Small intestine (tissue), 7 donors: ENCODE data around the gene LRRIQ1. TPM values are rescaled to one million over a fixed set of nuclear protein-coding genes. Genes with fewer than 3 reads are reported as not detected.
"Not testable (repeated sequence)": the region's sequence is repeated elsewhere in the genome, so short reads cannot be mapped to it uniquely, and the experiment has no call there.

Experiments
- DNase-seq, 2 donors: peaks; one replicate each; pipeline versions ENCODE4 v3.0.0 to v3.0.0-alpha.2; 2013
- FAIRE-seq: peaks from 2 replicates; lab custom pipeline; 2012; peaks lifted over from hg19 to GRCh38; lab: Jason Lieb, UNC
- H3K27ac ChIP-seq, 3 donors: one replicate each; pipeline ENCODE4 v1.5.1; 2013; ENCODE audit warnings: low read length in 2 of 3, mild to moderate bottlenecking in 2 of 3, control low read depth in 1 of 3, inconsistent platforms in 1 of 3, low read depth in 1 of 3, moderate library complexity in 1 of 3
- H3K27me3 ChIP-seq, 3 donors: one replicate each; pipeline ENCODE4 v1.6.1; 2013; ENCODE audit warnings: low read length in 3 of 3, inconsistent platforms in 1 of 3; ENCODE audit not compliant: control insufficient read depth in 3 of 3, insufficient read depth in 3 of 3
- H3K36me3 ChIP-seq, 3 donors: one replicate each; pipeline ENCODE4 v1.6.1; 2013; ENCODE audit warnings: low read length in 3 of 3, inconsistent platforms in 1 of 3, low read depth in 1 of 3, mild to moderate bottlenecking in 1 of 3, moderate library complexity in 1 of 3; ENCODE audit not compliant: control insufficient read depth in 3 of 3, insufficient read depth in 2 of 3
- H3K4me1 ChIP-seq, 3 donors: one replicate each; pipeline ENCODE4 v1.6.1; 2013; ENCODE audit warnings: low read length in 2 of 3, inconsistent platforms in 1 of 3, low read depth in 1 of 3, mild to moderate bottlenecking in 1 of 3, moderate library complexity in 1 of 3; ENCODE audit not compliant: control insufficient read depth in 3 of 3, insufficient read depth in 2 of 3
- H3K4me3 ChIP-seq, 3 donors: one replicate each; pipeline ENCODE4 v1.5.1; 2013; ENCODE audit warnings: low read length in 3 of 3, control low read depth in 1 of 3, inconsistent platforms in 1 of 3, low read depth in 1 of 3, mild to moderate bottlenecking in 1 of 3, moderate library complexity in 1 of 3
- H3K9me3 ChIP-seq, 2 donors: one replicate each; pipeline ENCODE4 v1.6.1; 2013; ENCODE audit warnings: low read depth in 1 of 2, low read length in 1 of 2; ENCODE audit not compliant: control insufficient read depth in 2 of 2, insufficient read depth in 1 of 2
- WGBS, 3 donors: extraction: QIAGEN DNeasy Blood & Tissue Kit; methylation state at CpG; one replicate each; pipeline ENCODE4 v1.1.7; 2013; 5-methylcytosine and 5-hydroxymethylcytosine counted together
- polyA plus RNA-seq, 4 donors: library from polyadenylated mRNA; stranded (reverse) in 3 of 4; unstranded in 1 of 4; fragments of 200-250 nt in 3 of 4; fragments of 120-200 nt in 1 of 4; gene quantifications; one replicate each; pipeline versions ENCODE4 v1.2.1 to v1.2.3, GENCODE V29; 2013
- donor health status: healthy with polysubstance abuse.
- donor health status: control.
- donor health status: control.
- donor health status: Bipolar disorder and iron deficiency.
- donor health status: healthy.

LRRIQ1 gene
- polyA plus RNA-seq, 4 donors = 0.09 to 0.22 TPM; not detected in 2

DNA sequence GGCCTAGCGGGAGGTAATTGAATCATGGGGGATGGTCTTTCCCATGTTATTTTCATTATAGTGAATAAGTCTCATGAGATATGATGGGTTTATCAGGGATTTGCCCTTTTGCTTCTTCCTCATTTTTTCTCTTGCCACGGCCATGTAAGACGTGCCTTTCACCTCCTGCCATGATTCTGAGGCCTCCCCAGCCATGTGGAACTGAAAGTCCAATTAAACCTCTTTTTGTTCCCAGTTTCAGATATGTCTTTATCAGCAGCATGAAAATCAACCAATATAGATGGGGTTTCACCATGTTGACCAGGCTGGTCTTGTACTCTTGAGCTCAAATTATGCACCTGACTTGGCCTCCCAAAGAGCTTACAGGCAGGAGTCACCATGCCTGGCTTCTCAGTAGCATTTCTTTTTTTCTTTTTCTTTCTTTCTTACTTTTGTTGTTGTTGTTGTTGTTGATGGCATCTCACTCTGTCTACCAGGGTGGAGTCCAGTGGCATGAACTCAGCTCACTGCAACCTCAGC, 33.3 kb upstream of the LRRIQ1 start:
- Histone ChIP-seq H3K4me3 (no peak overlapping the region), H3K36me3 (no peaks in the 10 kb centered on the region), H3K27ac (no peak overlapping the region), H3K27me3 (no peaks in the 10 kb centered on the region), H3K9me3 (no peaks in the 10 kb centered on the region), H3K4me1 (no peaks in the 10 kb centered on the region)
- WGBS, 3 donors = 67 to 77% (median 75%) methylated on average over 3 of the region's 3 CpGs
- FAIRE-seq (no peak), DNase-seq (no peak)

DNA sequence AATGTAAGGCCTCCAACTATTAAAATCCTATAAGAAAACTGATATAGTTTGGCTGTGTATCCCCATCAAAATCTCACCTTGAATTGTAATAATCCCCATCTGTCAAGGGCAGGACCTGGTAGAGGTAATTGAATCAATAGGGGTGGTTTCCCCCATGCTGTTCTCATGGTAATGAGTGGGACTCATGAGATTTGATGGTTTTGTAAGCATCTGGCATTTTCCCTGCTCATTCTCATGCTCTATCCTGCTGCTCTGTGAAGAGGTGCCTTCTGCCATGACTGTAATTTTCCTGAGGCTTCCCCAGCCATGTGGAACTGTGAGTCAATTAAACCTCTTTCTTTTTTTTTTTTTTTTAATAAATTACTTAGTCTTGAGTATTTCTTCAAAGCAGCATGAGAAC, 31.9 kb upstream of the LRRIQ1 start:
- H3K27ac ChIP-seq = no peak overlapping the region
- H3K36me3 ChIP-seq = no peaks in the 10 kb centered on the region
- H3K4me1 ChIP-seq = no peaks in the 10 kb centered on the region
- no peaks in the 10 kb centered on the region for H3K9me3 ChIP-seq
- H3K27me3 ChIP-seq = no peaks in the 10 kb centered on the region
- FAIRE-seq (no peak), DNase-seq (no peak)
- H3K4me3 ChIP-seq = no peak overlapping the region

DNA sequence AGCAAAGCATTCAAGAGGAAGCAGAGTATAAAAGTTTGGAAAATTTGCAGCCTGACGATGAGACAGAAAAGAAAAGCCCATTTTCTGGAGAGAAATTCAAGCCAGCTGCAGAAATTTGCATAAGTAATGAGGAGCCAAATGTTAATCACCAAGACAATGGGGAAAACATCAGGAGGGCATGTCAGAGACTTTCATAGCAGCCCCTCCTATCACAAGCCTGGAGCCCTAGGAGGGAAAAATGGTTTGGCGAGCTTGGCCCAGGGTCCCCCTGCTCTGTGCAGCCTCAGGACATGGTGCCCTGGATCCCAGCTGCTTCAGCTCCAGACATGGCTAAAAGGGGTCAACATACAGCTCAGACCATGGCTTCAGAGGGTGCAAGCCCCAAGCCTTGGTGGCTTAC, 31.1 kb upstream of the LRRIQ1 start:
- H3K4me1 ChIP-seq, H3K27me3 ChIP-seq, DNase-seq, FAIRE-seq, H3K4me3 ChIP-seq, H3K9me3 ChIP-seq, H3K27ac ChIP-seq, H3K36me3 ChIP-seq: not testable (repeated sequence)
- 63 to 77% (median 72%) methylated on average over 2 of the region's 2 CpGs for WGBS, 3 donors

DNA sequence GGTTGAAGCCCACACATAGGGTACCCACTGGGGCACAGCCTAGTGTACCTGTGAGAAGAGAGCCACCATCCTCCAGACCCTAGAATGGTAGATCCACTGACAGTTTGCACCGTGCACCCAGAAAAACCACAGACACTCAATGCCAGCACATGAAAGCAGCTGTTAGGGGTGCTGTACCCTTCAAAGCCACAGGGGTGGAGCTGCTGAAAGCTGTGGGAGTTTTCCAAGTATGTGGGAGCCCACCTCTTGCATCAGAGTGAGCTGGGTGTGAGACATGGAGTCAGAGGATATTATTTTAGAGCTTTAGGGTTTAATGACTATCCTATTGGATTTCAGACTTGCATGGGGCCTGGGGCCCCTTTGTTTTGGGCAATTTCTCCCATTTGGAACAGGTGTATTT, 30.5 kb upstream of the LRRIQ1 start:
- 83 to 88% (median 88%) methylated on average over 1 of the region's 1 CpG for WGBS, 3 donors
- no peak for FAIRE-seq

DNA sequence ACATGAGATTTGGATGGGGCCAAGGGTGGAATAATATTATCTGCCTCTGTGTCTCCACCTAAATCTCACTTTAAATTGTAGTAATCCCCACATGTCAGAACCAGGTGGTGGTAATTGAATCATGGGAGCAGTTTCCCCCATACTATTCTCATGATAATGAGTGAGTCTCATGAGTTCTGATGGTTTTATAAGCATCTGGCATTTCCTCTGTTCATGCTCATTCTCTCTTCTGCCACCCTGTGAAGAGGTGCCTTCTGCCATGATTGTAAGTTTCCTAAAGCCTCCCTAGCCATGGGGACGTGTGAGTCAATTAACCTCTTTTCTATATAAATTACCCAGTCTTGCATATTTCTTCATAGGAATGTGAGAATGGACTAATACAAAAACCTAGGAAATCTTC, 29.9 kb upstream of the LRRIQ1 start:
- no peak for DNase-seq
- Histone ChIP-seq H3K4me3 (no peak overlapping the region), H3K36me3 (no peaks in the 10 kb centered on the region), H3K27ac (no peak overlapping the region), H3K4me1 (no peaks in the 10 kb centered on the region), H3K27me3 (no peaks in the 10 kb centered on the region), H3K9me3 (no peaks in the 10 kb centered on the region)
- 74 to 81% (median 75%) methylated on average over 1 of the region's 1 CpG for WGBS, 3 donors
- FAIRE-seq = no peak

More for the DNA sequence above, 30.5 kb upstream of the LRRIQ1 start:
- Histone ChIP-seq H3K4me1 (no peaks in the 10 kb centered on the region), H3K9me3 (no peaks in the 10 kb centered on the region), H3K4me3 (no peak overlapping the region), H3K27me3 (no peaks in the 10 kb centered on the region), H3K27ac (no peak overlapping the region), H3K36me3 (no peaks in the 10 kb centered on the region)
- DNase-seq = no peak

DNA sequence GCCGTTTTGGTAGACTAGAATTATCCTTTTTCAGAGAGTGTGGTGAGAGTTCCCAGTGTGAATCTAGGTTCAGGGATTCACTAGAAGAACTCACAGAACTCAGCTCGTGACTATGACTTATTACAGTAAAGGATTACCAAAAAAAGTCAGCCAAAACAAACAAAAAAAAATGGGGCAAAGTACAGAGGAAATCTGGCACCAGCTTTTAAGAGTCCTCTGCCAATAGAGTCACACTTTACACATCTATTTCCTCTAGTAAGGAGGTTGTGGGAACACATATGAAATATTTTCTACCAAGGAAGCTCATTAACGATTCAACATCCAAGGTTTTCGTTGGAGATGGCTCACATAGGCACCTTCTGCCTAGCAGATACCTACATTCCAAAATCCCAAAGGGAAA, 28.3 kb upstream of the LRRIQ1 start:
- 9 to 55% (median 10%) methylated on average over 4 of the region's 4 CpGs for WGBS, 3 donors
- no peak for DNase-seq
- Histone ChIP-seq H3K4me3 (no peak overlapping the region), H3K36me3 (no peaks in the 10 kb centered on the region), H3K9me3 (no peaks in the 10 kb centered on the region), H3K27ac (no peak overlapping the region), H3K27me3 (no peaks in the 10 kb centered on the region), H3K4me1 (no peaks in the 10 kb centered on the region)
- no peak for FAIRE-seq

DNA sequence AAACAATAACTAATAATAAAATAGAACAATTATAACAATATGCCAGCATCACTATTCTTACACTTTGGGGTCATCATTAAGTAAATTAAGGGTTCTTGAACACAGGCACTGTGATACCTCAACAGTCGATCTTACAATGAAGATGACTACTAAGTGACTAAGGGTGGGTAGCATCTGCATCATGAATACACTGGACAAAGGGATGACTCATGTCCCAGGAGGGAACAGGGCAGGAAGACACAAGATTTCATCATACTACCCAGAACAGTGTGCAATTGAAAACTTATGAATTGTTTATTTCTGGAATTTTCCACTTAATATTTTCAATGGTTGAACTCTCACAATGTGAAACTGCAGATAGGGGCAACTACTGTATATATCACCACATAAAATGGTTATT, 19.7 kb upstream of the LRRIQ1 start:
- Histone ChIP-seq H3K27me3 (no peaks in the 10 kb centered on the region), H3K27ac (no peak overlapping the region), H3K4me3 (no peak overlapping the region), H3K36me3 (no peaks in the 10 kb centered on the region), H3K4me1 (no peaks in the 10 kb centered on the region), H3K9me3 (no peaks in the 10 kb centered on the region)
- no peak for FAIRE-seq
- 70 to 73% (median 72%) methylated on average over 1 of the region's 1 CpG for WGBS, 3 donors
- DNase-seq = no peak

DNA sequence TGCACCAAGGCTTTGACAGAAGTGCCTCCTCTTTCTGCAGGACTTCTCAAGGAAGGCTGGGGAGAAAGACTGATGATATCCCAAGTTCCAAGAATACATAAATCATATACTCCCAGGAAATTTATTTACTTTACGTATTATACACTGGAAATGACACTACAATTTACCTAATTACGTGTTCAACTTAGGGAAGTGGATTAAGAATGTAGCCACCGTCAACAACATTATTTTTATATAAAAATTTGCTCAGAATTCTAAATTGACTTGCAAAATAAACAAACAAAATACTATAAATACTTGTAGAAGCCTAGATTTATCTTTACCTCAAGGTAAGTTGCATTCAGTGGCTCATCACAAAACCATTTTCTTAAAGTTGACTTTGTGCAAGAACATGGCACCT, 19.0 kb upstream of the LRRIQ1 start:
- H3K9me3 ChIP-seq = no peaks in the 10 kb centered on the region
- FAIRE-seq (no peak), DNase-seq (no peak)
- no peak overlapping the region for H3K27ac ChIP-seq
- WGBS, 3 donors = 78 to 81% (median 78%) methylated on average over 3 of the region's 3 CpGs
- H3K27me3 ChIP-seq = no peaks in the 10 kb centered on the region
- no peaks in the 10 kb centered on the region for H3K4me1 ChIP-seq
- H3K4me3 ChIP-seq = no peak overlapping the region
- no peaks in the 10 kb centered on the region for H3K36me3 ChIP-seq

DNA sequence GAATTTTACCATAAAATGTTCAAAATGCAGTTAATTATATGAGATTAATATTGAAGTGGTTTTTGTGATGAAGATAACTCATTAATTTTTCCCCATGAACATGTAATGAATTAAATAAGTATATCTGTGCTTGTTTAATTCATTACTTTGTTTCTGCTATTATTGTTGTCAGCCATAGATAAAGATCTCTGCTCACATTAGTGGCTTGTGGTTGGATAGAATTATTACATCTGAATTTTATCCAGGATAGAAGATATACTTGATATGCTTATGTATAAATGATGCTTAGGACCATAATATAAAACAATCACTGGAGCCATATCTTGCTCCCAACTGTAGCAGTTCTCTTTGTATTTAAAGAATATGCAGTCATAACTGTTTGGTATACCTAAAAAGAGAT, 18.5 kb upstream of the LRRIQ1 start:
- H3K27me3 ChIP-seq = no peaks in the 10 kb centered on the region
- DNase-seq = no peak
- no peaks in the 10 kb centered on the region for H3K4me1 ChIP-seq
- H3K4me3 ChIP-seq = no peak overlapping the region
- H3K27ac ChIP-seq = no peak overlapping the region
- FAIRE-seq = no peak
- H3K9me3 ChIP-seq = no peaks in the 10 kb centered on the region
- no peaks in the 10 kb centered on the region for H3K36me3 ChIP-seq
